Central memory CD8-positive, alpha-beta T cell (primary cell): ENCODE data around the gene PDGFA.

Experiments used
- ATAC-seq: fragments of 150-1000 bp; cut with Tn5 transposase; replicated peaks from 2 replicates; pipeline ENCODE4 v1.10.0; 2022; ENCODE audit warnings: mild to moderate bottlenecking, moderate FRiP score, moderate number of reproducible peaks; ENCODE audit not compliant: poor library complexity, severe bottlenecking; ENCODE audit errors: extremely low read depth
- DNase-seq, 2 donors: peaks; one replicate each; pipeline ENCODE4 v3.0.0; 2021; ENCODE audit warnings: low spot score in 2 of 2
- H3K27ac Mint-ChIP-seq: one replicate; pipeline ENCODE4 v1.8.0; 2022; ENCODE audit warnings: low read depth, mild to moderate bottlenecking, moderate library complexity, mixed read lengths
- H3K27me3 Mint-ChIP-seq: one replicate; pipeline ENCODE4 v1.8.0; 2022; ENCODE audit warnings: mixed read lengths
- H3K36me3 Mint-ChIP-seq: one replicate; pipeline ENCODE4 v1.8.0; 2022; ENCODE audit warnings: mild to moderate bottlenecking, moderate library complexity, mixed read lengths; ENCODE audit not compliant: insufficient read depth
- H3K4me1 Mint-ChIP-seq: one replicate; pipeline ENCODE4 v1.8.0; 2022; ENCODE audit warnings: mixed read lengths
- H3K4me3 Mint-ChIP-seq: one replicate; pipeline ENCODE4 v1.8.0; 2022; ENCODE audit warnings: mild to moderate bottlenecking, moderate library complexity, mixed read lengths
- H3K9me3 Mint-ChIP-seq: one replicate; pipeline ENCODE4 v1.8.0; 2022; ENCODE audit warnings: mixed read lengths

PDGFA gene

DNA sequence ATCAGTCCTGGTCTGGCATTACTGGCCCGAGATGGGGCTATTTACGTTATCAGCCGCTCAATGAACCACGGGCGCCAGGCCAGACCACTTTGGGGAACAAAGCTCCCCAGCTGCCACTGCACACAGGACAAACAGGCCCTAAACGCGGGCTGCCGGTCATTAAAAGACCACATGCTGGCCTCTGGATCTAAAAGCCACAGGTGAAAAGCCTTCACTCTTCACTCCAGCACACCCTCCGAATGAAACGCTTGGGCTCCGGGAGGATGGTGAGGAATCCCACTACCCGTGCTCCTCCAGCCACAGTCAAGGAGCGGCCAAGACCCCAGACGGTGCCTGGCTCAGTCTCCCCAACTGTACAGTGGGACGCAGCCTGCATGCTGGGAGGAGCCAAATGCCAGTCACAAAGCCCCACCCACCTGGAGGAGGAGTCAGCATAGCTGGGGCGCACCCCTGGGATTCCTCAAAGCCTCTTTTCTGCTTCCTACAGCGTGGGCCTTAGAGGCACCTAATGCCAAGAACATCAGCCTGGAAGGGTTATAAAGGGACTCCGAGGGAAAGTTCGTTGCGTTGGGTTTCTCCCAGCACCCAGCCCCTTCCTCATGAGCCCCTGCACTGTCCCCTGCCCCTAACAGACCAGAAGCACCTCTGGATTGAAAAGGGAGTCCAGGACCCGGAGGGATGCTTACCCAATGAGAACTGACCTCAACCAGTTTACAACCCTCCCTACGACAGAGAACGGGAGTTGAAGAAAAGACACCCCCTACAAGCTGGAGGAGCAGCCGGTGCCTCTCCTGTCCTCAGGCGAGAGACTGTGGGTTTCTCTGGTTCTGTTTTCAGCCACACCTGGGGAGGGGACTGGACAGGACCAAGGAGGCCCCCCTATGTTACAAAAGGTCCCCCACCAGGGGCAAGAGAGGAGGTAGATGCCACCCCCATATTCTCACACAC, 4.7 kb downstream of the PDGFA start:
- ATAC-seq (no peak), DNase-seq (no peak)
- Mint-ChIP-seq H3K36me3 (no peaks in the 10 kb centered on the region), H3K4me3 (no peak overlapping the region), H3K9me3 (no peaks in the 10 kb centered on the region), H3K4me1 (peaks cover 11% of the 10 kb centered on the region), H3K27ac (no peak overlapping the region), H3K27me3 (peaks cover 42% of the 10 kb centered on the region)

DNA sequence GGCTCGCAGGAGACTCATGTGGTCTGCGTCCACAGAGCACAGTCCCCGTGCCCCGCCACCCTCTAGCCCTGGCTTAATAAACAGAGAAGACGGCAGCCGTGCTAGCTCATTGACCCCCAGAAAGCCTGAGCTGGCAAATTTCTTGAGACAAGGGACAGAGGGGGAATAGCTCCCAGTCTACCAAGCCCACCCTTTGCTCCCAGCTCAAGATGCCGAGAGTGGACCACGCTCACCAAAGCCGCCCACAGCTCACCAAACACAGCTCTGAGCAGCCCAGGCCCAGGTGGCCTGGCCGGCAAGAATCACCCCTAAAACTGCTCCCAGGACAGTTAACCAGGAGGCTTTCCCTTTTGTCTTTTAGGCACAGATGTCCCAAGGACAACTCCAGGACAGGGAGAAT, 5.4 kb downstream of the PDGFA start:
- Mint-ChIP-seq H3K36me3 (no peaks in the 10 kb centered on the region), H3K27ac (no peak overlapping the region), H3K27me3 (peaks cover 42% of the 10 kb centered on the region)

DNA sequence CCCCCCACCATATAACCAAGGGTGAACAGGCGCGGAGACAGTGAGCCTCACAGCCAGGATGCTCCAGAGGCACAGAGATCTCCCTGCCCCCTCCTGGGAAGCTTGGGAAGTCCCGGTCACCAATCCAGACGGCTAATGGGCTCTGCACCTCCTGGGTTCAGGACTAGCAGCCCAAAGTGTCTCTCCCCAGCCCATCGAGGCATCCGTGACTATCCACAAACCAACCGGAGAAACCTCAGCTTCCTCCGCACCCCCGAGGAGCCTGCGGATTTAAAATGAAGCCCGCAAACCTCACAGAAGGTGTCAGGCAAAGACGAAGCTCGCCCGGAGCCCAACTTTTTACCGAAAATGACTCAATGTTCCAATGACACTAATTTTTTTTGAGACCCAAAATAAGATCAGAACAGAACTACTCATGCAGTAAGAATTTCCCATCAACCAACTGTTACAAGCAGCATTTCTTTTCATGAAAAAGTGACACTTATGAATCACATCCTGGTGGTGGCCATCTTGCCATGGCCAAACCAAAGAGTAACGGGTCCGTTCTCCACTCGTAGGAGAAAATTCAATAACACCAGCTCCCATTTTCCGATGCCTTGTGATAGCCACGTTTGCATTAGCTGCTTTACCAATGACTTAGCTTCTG, 6.0 kb downstream of the PDGFA start:
- Mint-ChIP-seq H3K9me3 (no peaks in the 10 kb centered on the region), H3K36me3 (no peaks in the 10 kb centered on the region), H3K4me3 (no peak overlapping the region), H3K27ac (no peak overlapping the region), H3K27me3 (peaks cover 42% of the 10 kb centered on the region), H3K4me1 (peaks cover 9% of the 10 kb centered on the region)
- DNase-seq (no peak), ATAC-seq (no peak)

More for the DNA sequence above, 5.4 kb downstream of the PDGFA start:
- ATAC-seq (no peak), DNase-seq (no peak)
- no peaks in the 10 kb centered on the region for H3K9me3 Mint-ChIP-seq
- H3K4me3 Mint-ChIP-seq = no peak overlapping the region
- H3K4me1 Mint-ChIP-seq = peaks cover 11% of the 10 kb centered on the region

- Mint-ChIP-seq H3K27ac (no peak overlapping the region), H3K9me3 (no peaks in the 10 kb centered on the region), H3K4me1 (peaks cover 2% of the 10 kb centered on the region), H3K36me3 (no peaks in the 10 kb centered on the region), H3K27me3 (peaks cover 32% of the 10 kb centered on the region), H3K4me3 (no peak overlapping the region)
- ATAC-seq (no peak), DNase-seq (no peak)
These were observed 6.9 kb downstream of the PDGFA start for GRCh38 chr7:512541-513311.

GRCh38 chr7:512146-512510, 7.5 kb downstream of the PDGFA start:
- DNase-seq (no peak), ATAC-seq (no peak)
- Mint-ChIP-seq H3K27ac (no peak overlapping the region), H3K4me3 (no peak overlapping the region), H3K4me1 (no peaks in the 10 kb centered on the region), H3K36me3 (no peaks in the 10 kb centered on the region), H3K27me3 (peaks cover 30% of the 10 kb centered on the region), H3K9me3 (no peaks in the 10 kb centered on the region)

- Mint-ChIP-seq H3K27ac (no peak overlapping the region), H3K4me1 (no peaks in the 10 kb centered on the region), H3K27me3 (peaks cover 30% of the 10 kb centered on the region), H3K36me3 (no peaks in the 10 kb centered on the region), H3K9me3 (no peaks in the 10 kb centered on the region), H3K4me3 (no peak overlapping the region)
- DNase-seq = no peak
- ATAC-seq = no peak
These were observed 8.0 kb downstream of the PDGFA start for GRCh38 chr7:511476-512145.

DNA sequence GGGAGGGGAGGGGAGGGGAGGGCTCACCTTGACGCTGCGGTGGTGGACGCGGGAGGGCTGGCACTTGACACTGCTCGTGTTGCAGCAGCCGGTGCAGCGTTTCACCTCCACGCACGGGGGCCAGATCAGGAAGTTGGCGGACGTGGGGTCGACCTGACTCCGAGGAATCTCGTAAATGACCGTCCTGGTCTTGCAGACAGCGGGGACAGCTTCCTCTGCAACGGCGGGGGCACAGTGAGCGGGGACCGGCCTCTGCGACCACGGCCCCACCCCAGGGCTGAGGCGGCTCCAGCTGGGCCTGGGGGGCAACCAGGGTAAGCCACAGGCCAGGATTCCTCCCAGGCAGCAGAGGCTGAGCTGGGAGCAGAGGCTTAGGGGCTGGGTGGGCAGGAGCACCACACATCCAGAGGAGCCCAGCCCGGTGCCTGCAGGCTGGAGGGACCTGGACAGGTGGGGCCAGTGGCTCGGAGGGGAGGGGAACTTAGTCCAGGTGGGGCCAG, 8.8 kb downstream of the PDGFA start:
- no peak for ATAC-seq
- H3K4me1 Mint-ChIP-seq = no peaks in the 10 kb centered on the region
- H3K9me3 Mint-ChIP-seq = no peaks in the 10 kb centered on the region
- no peak overlapping the region for H3K4me3 Mint-ChIP-seq
- H3K36me3 Mint-ChIP-seq = no peaks in the 10 kb centered on the region
- H3K27ac Mint-ChIP-seq = no peak overlapping the region
- no peak for DNase-seq
- H3K27me3 Mint-ChIP-seq = peaks cover 22% of the 10 kb centered on the region

- ATAC-seq (no peak), DNase-seq (no peak)
- no peaks in the 10 kb centered on the region for H3K36me3 Mint-ChIP-seq
- H3K27ac Mint-ChIP-seq = no peak overlapping the region
- H3K4me3 Mint-ChIP-seq = no peak overlapping the region
- H3K4me1 Mint-ChIP-seq = no peaks in the 10 kb centered on the region
- peaks cover 21% of the 10 kb centered on the region for H3K27me3 Mint-ChIP-seq
- no peaks in the 10 kb centered on the region for H3K9me3 Mint-ChIP-seq
These were observed 9.5 kb downstream of the PDGFA start for GRCh38 chr7:510131-510481.

GRCh38 chr7:509426-510130, 10.1 kb downstream of the PDGFA start:
- no peak overlapping the region for H3K4me3 Mint-ChIP-seq
- no peaks in the 10 kb centered on the region for H3K36me3 Mint-ChIP-seq
- ATAC-seq (no peak), DNase-seq (no peak)
- peaks cover 18% of the 10 kb centered on the region for H3K27me3 Mint-ChIP-seq
- H3K27ac Mint-ChIP-seq = no peak overlapping the region
- H3K4me1 Mint-ChIP-seq = no peaks in the 10 kb centered on the region
- no peaks in the 10 kb centered on the region for H3K9me3 Mint-ChIP-seq

- Mint-ChIP-seq H3K9me3 (no peaks in the 10 kb centered on the region), H3K4me3 (no peak overlapping the region), H3K4me1 (no peaks in the 10 kb centered on the region), H3K27ac (no peak overlapping the region), H3K27me3 (peaks cover 10% of the 10 kb centered on the region), H3K36me3 (no peaks in the 10 kb centered on the region)
- DNase-seq (no peak), ATAC-seq (no peak)
These were observed 11.0 kb downstream of the PDGFA start for GRCh38 chr7:508461-509170.

GRCh38 chr7:507623-508300, 11.9 kb downstream of the PDGFA start:
- ATAC-seq = no peak
- Mint-ChIP-seq H3K9me3 (no peaks in the 10 kb centered on the region), H3K27me3 (peaks cover 9% of the 10 kb centered on the region), H3K36me3 (no peaks in the 10 kb centered on the region), H3K27ac (no peak overlapping the region), H3K4me3 (no peak overlapping the region), H3K4me1 (no peaks in the 10 kb centered on the region)
- no peak for DNase-seq
